ENCODE results near the gene TYSND1.

TYSND1 gene

GRCh38 chr10:70121281-70121949, 25.1 kb downstream of the TYSND1 start:
- in situ Hi-C loops (cut with HindIII; ENCODE audit: low sequenced_read_pairs): no loop called here
- TF ChIP-seq CTCF (IDR thresholded peaks at IDR 0.05; ENCODE audit: low read depth, low read length): no peak
- H3K4me3 ChIP-seq (ENCODE audit: low read depth, low read length): no peak overlapping the region
- DNase-seq (ENCODE audit: low read depth, low spot score): no peak

DNA sequence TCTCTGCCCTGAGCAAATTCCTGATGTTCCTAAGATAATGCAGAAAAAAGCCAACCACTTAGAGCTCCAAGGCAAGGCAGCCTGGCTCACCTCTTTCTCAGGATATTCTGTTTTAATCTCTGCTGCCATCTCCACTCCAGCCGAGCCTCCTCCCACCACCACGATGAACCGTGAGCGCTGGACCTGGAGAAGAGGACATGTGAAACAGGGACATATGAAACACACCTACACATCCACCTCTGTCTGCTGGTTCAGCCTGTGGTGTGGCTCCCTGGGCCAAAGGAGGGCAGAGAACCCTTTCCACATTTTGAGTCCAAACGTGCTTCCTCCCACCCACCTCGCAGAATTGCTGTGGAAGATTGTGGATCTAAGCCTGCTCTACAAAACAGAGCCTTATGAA, 26.1 kb downstream of the TYSND1 start:
- TF ChIP-seq CTCF (IDR thresholded peaks at IDR 0.05; ENCODE audit: low read depth, low read length): no peak
- in situ Hi-C loops (cut with HindIII; ENCODE audit: low sequenced_read_pairs): no loop called here
- no peak overlapping the region for H3K4me3 ChIP-seq (ENCODE audit: low read depth, low read length)
- DNase-seq (ENCODE audit: low read depth, low spot score): no peak

GRCh38 chr10:70119623-70120022, 26.9 kb downstream of the TYSND1 start:
- in situ Hi-C loops (cut with HindIII; ENCODE audit: low sequenced_read_pairs): no loop called here

GRCh38 chr10:70119197-70119596, 27.3 kb downstream of the TYSND1 start:
- no peak overlapping the region for H3K4me3 ChIP-seq (ENCODE audit: low read depth, low read length)
- in situ Hi-C loops (cut with HindIII; ENCODE audit: low sequenced_read_pairs): no loop called here
- TF ChIP-seq CTCF (IDR thresholded peaks at IDR 0.05; ENCODE audit: low read depth, low read length): no peak
- DNase-seq (ENCODE audit: low read depth, low spot score): no peak

More at GRCh38 chr10:70119623-70120022, 26.9 kb downstream of the TYSND1 start:
- TF ChIP-seq CTCF (IDR thresholded peaks at IDR 0.05; ENCODE audit: low read depth, low read length): no peak
- DNase-seq (ENCODE audit: low read depth, low spot score): no peak
- H3K4me3 ChIP-seq (ENCODE audit: low read depth, low read length): no peak overlapping the region

GRCh38 chr10:70118196-70118595, 28.3 kb downstream of the TYSND1 start:
- in situ Hi-C loops (cut with HindIII; ENCODE audit: low sequenced_read_pairs): no loop called here
- TF ChIP-seq CTCF (IDR thresholded peaks at IDR 0.05; ENCODE audit: low read depth, low read length): no peak
- no peak for DNase-seq (ENCODE audit: low read depth, low spot score)
- no peak overlapping the region for H3K4me3 ChIP-seq (ENCODE audit: low read depth, low read length)

- no peak for DNase-seq (ENCODE audit: low read depth, low spot score)
- no peak for TF ChIP-seq CTCF (IDR thresholded peaks at IDR 0.05; ENCODE audit: low read depth, low read length)
- no peak overlapping the region for H3K4me3 ChIP-seq (ENCODE audit: low read depth, low read length)
- in situ Hi-C loops (cut with HindIII; ENCODE audit: low sequenced_read_pairs): no loop called here
Observed at GRCh38 chr10:70117646-70118045, 28.9 kb downstream of the TYSND1 start.

All from astrocyte of the spinal cord (primary cell).